Heart left ventricle (tissue), 13 donors: ENCODE results near the gene LITAF.
"Not testable (repeated sequence)": the region's sequence is repeated elsewhere in the genome, so short reads cannot be mapped to it uniquely, and the experiment has no call there.

Experiments used
- CTCF ChIP-seq, 12 donors: fragments of 200-600 bp; sonication (generic) in 4 of 12; IDR thresholded peaks; one replicate each; pipeline versions ENCODE4 v1.5.0 to v1.8.0; 2018 to 2022; ENCODE audit warnings: antibody characterized with exemption in 12 of 12, mild to moderate bottlenecking in 5 of 12
- POLR2A ChIP-seq, 2 donors: fragments of 450-650 bp; IDR thresholded peaks; one replicate each; pipeline ENCODE4 v1.6.1; 2017; ENCODE audit warnings: antibody characterized with exemption in 2 of 2, mild to moderate bottlenecking in 2 of 2, moderate library complexity in 2 of 2
- donor health status: ischemic (EF 13 %, LVEDD 7.1; RV severe dilation, severe dysfunction).
- donor health status: DM: no; HTN: yes; CAD: no.
- donor health status: DM: no; HTN: no; CAD: no.
- donor health status: ischemic (EF 25% LVEDD 6.9; RV normal size, moderate dysfunction).
- donor health status: ischemic (EF 25% LVEDD 5.7; RV mildly dilated, moderate dysfunction).
- donor health status: ischemic (EF 35%, LVEDD 5.7; RV mildly dilated, moderate dysfunction).
- donor health status: nonischemic (EF 11% LVEDD 7.7; RV severe dilation, severe dysfunction).
- donor health status: DM: yes; HTN: yes; CAD: no.
- donor health status: PGD.
- donor health status: ischemic (EF 29% LVEDD 5.4; RV normal size, mild dysfunction).
- donor health status: nonischemic (EF 23%, LVEDD 6.1; RV moderate dilation, normal function).

DNA sequence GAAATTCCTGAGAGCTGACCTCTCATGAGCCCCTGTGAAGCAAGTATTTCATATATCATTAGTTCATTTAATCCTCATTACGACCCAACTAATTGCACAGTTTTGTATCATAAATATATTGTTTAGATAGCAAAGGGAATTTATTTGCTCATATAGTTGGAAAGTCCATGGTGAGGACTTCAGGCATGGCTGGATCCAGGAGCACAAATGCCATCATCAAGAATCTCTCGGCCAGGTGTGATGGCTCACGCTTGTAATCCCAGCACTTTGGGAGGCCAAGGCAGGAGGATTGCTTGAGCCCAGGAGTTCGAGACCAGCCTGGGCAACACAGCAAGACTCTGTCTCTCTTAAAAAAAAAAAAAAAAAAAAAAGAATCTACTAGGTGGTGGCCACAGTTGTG lies 17.6 kb upstream of the LITAF start:
- TF ChIP-seq POLR2A, CTCF (IDR thresholded peaks at IDR 0.05): not testable (repeated sequence)
